Measurements from ENCODE around the gene RTN4RL1. TPM values are rescaled to one million over a fixed set of nuclear protein-coding genes. Genes with fewer than 3 reads are reported as not detected.

Gene RTN4RL1
- total and polyA plus RNA-seq, 2 of the 13 experiments (the other 11 are each of a cell fraction or from before 2014, with no cell fraction given): 0.01 TPM; not detected in 1

DNA sequence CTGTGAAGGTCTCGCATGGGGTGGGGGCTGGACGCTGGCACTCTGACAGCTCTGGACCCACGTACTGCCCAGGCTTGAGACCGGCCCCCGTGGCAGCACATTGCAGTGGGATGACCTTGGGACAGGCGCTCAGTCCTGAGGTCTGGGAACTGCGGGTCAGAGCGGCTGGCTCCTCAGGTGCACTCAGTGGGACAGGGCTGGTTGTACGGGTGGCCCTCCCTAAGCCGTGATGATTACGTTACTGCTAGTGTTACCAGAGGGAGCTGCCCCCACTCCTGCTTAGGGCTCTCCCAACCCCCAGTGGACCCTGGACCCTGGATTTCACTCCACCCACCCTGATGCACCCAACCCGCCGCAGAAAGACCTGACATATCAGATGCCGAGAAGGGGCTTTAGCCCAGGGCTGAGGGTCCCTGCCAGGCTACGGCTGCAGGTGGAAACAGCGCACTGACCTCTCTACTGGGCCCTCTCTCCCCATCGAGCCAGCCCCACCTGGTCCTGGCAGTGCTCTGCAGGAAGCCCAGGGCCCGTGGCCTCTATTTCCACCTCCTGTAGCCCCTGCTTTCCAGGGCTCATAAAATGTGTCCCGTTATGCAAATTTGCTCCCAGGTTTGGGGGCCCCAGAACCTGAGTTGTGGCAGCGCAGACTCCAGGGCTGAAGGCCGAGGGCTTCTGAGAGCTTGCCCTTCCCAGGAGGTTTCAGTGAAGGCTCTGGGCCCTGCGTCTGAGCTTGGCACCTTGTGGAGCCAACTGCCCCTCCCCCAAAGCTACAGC lies 77.2 kb downstream of the RTN4RL1 start:
- ATAC-seq: peak; percentile 74
- 0% methylated on average over 8 of the region's 22 CpGs for WGBS (ENCODE audit: low lambda C conversion rate)
- H3K4me3 ChIP-seq (replicated peaks in 1 of 3; ENCODE audit: insufficient read depth in 1 of 3, low read depth in 2 of 3, low read length in 3 of 3): peak overlapping the region; percentile 46 to 69 (median 52)
- BruUV-seq (replicated peaks): no TSS peak
- peak; percentile 30 for DNase-seq (ENCODE audit: low spot score)
- FAIRE-seq: no peak
- H3K4me2 ChIP-seq (ENCODE audit: low read depth, low read length): peak overlapping the region; percentile 80
- peaks cover 30% of the 10 kb centered on the region for H3K4me1 ChIP-seq (ENCODE audit: insufficient read depth, low read length)
- CTCF ChIA-PET (ENCODE audit: low intra/inter-chr PET ratio, low total read pairs): no interaction called here
- intact Hi-C loops (cut with micrococcal nuclease; ENCODE audit: unreplicated experiment) (loop anchor here (2.0 kb wide), 1 partner anchor 15 kb away; no protein-coding TSS in a partner anchor), in situ Hi-C loops (cut with HindIII; ENCODE audit: extremely low pct_ligation_motif_present, low pct_unique_long_range_greater_than_20kb) (no loop called here)
- POLR2A ChIA-PET: interaction anchor here (0.7 to 1.4 kb wide), 6 partner anchors 9 to 137 kb away, joined by 3 to 8 read pairs (median 4); no protein-coding TSS in a partner anchor
- H3K36me3 ChIP-seq (replicated peaks in 1 of 2; ENCODE audit: control insufficient read depth in 1 of 2, insufficient read depth in 2 of 2, low read length in 2 of 2): no peaks in the 10 kb centered on the region
- H3K9me3 ChIP-seq (ENCODE audit: low read length): no peaks in the 10 kb centered on the region
- peak overlapping the region; percentile 27; the same call in 1 of the 2 replicates for H3K9ac ChIP-seq (ENCODE audit: insufficient read depth, low read depth, low read length)
- H4K20me1 ChIP-seq (ENCODE audit: insufficient read depth, low read length): no peaks in the 10 kb centered on the region
- no peaks in the 10 kb centered on the region for H3K79me2 ChIP-seq (ENCODE audit: insufficient read depth, low read length)
- peaks cover 4 to 14% of the 10 kb centered on the region in 2 experiments; a peak in 4 of 5 replicates for H3K27me3 ChIP-seq (ENCODE audit: control insufficient read depth in 1 of 2, insufficient read depth in 2 of 2, low read length in 2 of 2)
- no peak overlapping the region for H3K27ac ChIP-seq (ENCODE audit: extremely low read length, insufficient read depth, low read length)
- H2AFZ ChIP-seq (ENCODE audit: low read length): no peak overlapping the region
- 0 out of 2 replicates have a peak, but pooled peaks have one; percentile 6 for TF ChIP-seq PCBP1 (IDR thresholded peaks at IDR 0.05; ENCODE audit: borderline replicate concordance, low read depth, low read length)
- TF ChIP-seq, protein P1, sequence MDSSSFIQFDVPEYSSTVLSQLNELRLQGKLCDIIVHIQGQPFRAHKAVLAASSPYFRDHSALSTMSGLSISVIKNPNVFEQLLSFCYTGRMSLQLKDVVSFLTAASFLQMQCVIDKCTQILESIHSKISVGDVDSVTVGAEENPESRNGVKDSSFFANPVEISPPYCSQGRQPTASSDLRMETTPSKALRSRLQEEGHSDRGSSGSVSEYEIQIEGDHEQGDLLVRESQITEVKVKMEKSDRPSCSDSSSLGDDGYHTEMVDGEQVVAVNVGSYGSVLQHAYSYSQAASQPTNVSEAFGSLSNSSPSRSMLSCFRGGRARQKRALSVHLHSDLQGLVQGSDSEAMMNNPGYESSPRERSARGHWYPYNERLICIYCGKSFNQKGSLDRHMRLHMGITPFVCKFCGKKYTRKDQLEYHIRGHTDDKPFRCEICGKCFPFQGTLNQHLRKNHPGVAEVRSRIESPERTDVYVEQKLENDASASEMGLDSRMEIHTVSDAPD (CRISPR knock-in tag; IDR thresholded peaks at IDR 0.05): no peak
- no peak for TF ChIP-seq SSRP1 (CRISPR knock-in tag; IDR thresholded peaks at IDR 0.05)
- TF ChIP-seq, protein P2, sequence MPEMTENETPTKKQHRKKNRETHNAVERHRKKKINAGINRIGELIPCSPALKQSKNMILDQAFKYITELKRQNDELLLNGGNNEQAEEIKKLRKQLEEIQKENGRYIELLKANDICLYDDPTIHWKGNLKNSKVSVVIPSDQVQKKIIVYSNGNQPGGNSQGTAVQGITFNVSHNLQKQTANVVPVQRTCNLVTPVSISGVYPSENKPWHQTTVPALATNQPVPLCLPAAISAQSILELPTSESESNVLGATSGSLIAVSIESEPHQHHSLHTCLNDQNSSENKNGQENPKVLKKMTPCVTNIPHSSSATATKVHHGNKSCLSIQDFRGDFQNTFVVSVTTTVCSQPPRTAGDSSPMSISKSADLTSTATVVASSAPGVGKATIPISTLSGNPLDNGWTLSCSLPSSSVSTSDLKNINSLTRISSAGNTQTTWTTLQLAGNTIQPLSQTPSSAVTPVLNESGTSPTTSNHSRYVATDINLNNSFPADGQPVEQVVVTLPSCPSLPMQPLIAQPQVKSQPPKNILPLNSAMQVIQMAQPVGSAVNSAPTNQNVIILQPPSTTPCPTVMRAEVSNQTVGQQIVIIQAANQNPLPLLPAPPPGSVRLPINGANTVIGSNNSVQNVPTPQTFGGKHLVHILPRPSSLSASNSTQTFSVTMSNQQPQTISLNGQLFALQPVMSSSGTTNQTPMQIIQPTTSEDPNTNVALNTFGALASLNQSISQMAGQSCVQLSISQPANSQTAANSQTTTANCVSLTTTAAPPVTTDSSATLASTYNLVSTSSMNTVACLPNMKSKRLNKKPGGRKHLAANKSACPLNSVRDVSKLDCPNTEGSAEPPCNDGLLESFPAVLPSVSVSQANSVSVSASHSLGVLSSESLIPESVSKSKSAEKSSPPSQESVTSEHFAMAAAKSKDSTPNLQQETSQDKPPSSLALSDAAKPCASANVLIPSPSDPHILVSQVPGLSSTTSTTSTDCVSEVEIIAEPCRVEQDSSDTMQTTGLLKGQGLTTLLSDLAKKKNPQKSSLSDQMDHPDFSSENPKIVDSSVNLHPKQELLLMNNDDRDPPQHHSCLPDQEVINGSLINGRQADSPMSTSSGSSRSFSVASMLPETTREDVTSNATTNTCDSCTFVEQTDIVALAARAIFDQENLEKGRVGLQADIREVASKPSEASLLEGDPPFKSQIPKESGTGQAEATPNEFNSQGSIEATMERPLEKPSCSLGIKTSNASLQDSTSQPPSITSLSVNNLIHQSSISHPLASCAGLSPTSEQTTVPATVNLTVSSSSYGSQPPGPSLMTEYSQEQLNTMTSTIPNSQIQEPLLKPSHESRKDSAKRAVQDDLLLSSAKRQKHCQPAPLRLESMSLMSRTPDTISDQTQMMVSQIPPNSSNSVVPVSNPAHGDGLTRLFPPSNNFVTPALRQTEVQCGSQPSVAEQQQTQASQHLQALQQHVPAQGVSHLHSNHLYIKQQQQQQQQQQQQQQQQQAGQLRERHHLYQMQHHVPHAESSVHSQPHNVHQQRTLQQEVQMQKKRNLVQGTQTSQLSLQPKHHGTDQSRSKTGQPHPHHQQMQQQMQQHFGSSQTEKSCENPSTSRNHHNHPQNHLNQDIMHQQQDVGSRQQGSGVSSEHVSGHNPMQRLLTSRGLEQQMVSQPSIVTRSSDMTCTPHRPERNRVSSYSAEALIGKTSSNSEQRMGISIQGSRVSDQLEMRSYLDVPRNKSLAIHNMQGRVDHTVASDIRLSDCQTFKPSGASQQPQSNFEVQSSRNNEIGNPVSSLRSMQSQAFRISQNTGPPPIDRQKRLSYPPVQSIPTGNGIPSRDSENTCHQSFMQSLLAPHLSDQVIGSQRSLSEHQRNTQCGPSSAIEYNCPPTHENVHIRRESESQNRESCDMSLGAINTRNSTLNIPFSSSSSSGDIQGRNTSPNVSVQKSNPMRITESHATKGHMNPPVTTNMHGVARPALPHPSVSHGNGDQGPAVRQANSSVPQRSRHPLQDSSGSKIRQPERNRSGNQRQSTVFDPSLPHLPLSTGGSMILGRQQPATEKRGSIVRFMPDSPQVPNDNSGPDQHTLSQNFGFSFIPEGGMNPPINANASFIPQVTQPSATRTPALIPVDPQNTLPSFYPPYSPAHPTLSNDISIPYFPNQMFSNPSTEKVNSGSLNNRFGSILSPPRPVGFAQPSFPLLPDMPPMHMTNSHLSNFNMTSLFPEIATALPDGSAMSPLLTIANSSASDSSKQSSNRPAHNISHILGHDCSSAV (CRISPR knock-in tag; IDR thresholded peaks at IDR 0.05; ENCODE audit: borderline replicate concordance): no peak
- TF ChIP-seq ARNT2 (CRISPR knock-in tag; IDR thresholded peaks at IDR 0.05; ENCODE audit: low read depth): no peak
- no peak for TF ChIP-seq ZNF619 (CRISPR knock-in tag; IDR thresholded peaks at IDR 0.05)
- peak; percentile 40; the same call in 1 of the 2 replicates for TF ChIP-seq ZNF232 (CRISPR knock-in tag; IDR thresholded peaks at IDR 0.05; ENCODE audit: borderline replicate concordance)
- TF ChIP-seq IKZF1 (IDR thresholded peaks at IDR 0.05): no peak
- TF ChIP-seq, protein P3, sequence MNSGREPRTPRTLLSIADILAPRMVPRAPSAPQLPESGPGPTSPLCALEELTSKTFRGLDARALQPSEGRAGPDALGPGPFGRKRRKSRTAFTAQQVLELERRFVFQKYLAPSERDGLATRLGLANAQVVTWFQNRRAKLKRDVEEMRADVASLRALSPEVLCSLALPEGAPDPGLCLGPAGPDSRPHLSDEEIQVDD (CRISPR knock-in tag; IDR thresholded peaks at IDR 0.05; ENCODE audit: borderline replicate concordance): peak; percentile 55; the same call in 1 of the 2 replicates

Measured in HepG2 (cell line).